WTC11 (cell line): Measurements from ENCODE around the gene GJC1.

Experiments used
- ATF3 ChIP-seq: sonication (generic); formaldehyde crosslinking; conservative IDR thresholded peaks from 2 replicates; pipeline ENCODE4 v1.8.1; 2022; ENCODE audit warnings: mild to moderate bottlenecking, missing genetic modification reagents
- CREM ChIP-seq: sonication (generic); formaldehyde crosslinking; IDR thresholded peaks from 2 replicates; pipeline ENCODE4 v1.8.1; 2022; ENCODE audit warnings: mild to moderate bottlenecking, missing genetic modification reagents, moderate library complexity
- CTCF ChIP-seq: fragments of 200-600 bp; IDR thresholded peaks from 2 replicates; pipeline ENCODE4 v1.8.0; 2022; ENCODE audit warnings: antibody characterized with exemption
- FOXJ3 ChIP-seq: sonication (generic); formaldehyde crosslinking; IDR thresholded peaks from 2 replicates; pipeline ENCODE4 v1.9.0; 2021; ENCODE audit warnings: missing genetic modification reagents, mild to moderate bottlenecking, borderline replicate concordance
- KAT7 ChIP-seq: sonication (generic); formaldehyde crosslinking; IDR thresholded peaks from 2 replicates; pipeline ENCODE4 v1.8.1; 2023; ENCODE audit warnings: missing genetic modification reagents, mild to moderate bottlenecking, borderline replicate concordance
- PRRX2 ChIP-seq: fragments of 250-450 bp; sonication (Bioruptor Pico); IDR thresholded peaks from 2 replicates; pipeline ENCODE4 v1.8.0; 2021; ENCODE audit warnings: mild to moderate bottlenecking
- SP1 ChIP-seq: sonication (generic); formaldehyde crosslinking; conservative IDR thresholded peaks from 2 replicates; pipeline ENCODE4 v1.8.1; 2022; ENCODE audit warnings: missing genetic modification reagents
- TCF7 ChIP-seq: sonication (generic); formaldehyde crosslinking; IDR thresholded peaks from 2 replicates; pipeline ENCODE4 v1.8.0; 2022; ENCODE audit warnings: mild to moderate bottlenecking, low read depth, missing genetic modification reagents, moderate library complexity
- ZNF281 ChIP-seq: sonication (generic); formaldehyde crosslinking; IDR thresholded peaks from 2 replicates; pipeline ENCODE4 v1.8.0; 2023; ENCODE audit warnings: mild to moderate bottlenecking, missing genetic modification reagents

- no peak for TF ChIP-seq ATF3 (CRISPR knock-in tag)
- no peak for TF ChIP-seq CTCF
- TF ChIP-seq ZNF281: no peak
- no peak for TF ChIP-seq PRRX2 (CRISPR knock-in tag)
- no peak for TF ChIP-seq FOXJ3 (CRISPR knock-in tag)
- TF ChIP-seq TCF7 (CRISPR knock-in tag): no peak
- TF ChIP-seq CREM: no peak
- TF ChIP-seq SP1 (CRISPR knock-in tag): no peak
- TF ChIP-seq KAT7 (CRISPR knock-in tag): no peak
These were observed 47.0 kb upstream of the GJC1 start for GRCh38 chr17:44877121-44877520.
